Ovary (tissue), 3 donors: ENCODE measurements around the gene THEMIS.

ENCODE experiments used
- CTCF ChIP-seq, 3 donors: fragments of 450-650 bp in 2 of 3; fragments of 200-600 bp in 1 of 3; IDR thresholded peaks; one replicate each; pipeline versions ENCODE4 v1.5.1 to v1.8.0; 2016 to 2022; ENCODE audit warnings: antibody characterized with exemption in 3 of 3, mild to moderate bottlenecking in 1 of 3
- EP300 ChIP-seq: sonication (generic); formaldehyde crosslinking; IDR thresholded peaks from one replicate; pipeline ENCODE4 v1.6.1; 2017; ENCODE audit warnings: antibody characterized with exemption
- POLR2A ChIP-seq: fragments of 450-650 bp; IDR thresholded peaks from one replicate; pipeline ENCODE4 v1.6.1; 2017; ENCODE audit warnings: antibody characterized with exemption, mild to moderate bottlenecking, moderate library complexity
- donor health status: DM: no; HTN: no; CAD: no.

GRCh38 chr6:127811900-127812570 lies 88.8 kb downstream of the THEMIS start:
- TF ChIP-seq CTCF (IDR thresholded peaks at IDR 0.05) (no peak), POLR2A (no peak), EP300 (no peak)
